SK-N-SH (cell line): ENCODE measurements around the gene KIF6. TPM values are rescaled to one million over a fixed set of nuclear protein-coding genes. Genes with fewer than 3 reads are reported as not detected.

ENCODE experiments used
- CTCF ChIA-PET: fragments of 300-600, 350-600 bp; formaldehyde crosslinking; extraction: SDS; loops from one replicate; lab custom pipeline; 2021; lab: Yijun Ruan, JAX
- POLR2A ChIA-PET: fragments of 350-600 bp; sonication (Branson Sonifier 250); formaldehyde crosslinking; extraction: SDS; loops from one replicate; lab custom pipeline; 2020; ENCODE audit warnings: antibody characterized with exemption, inconsistent platforms; lab: Yijun Ruan, JAX
- DNase-seq: peaks from one replicate; pipeline ENCODE4 v3.0.0; 2012
- H2AFZ ChIP-seq: fragments of 200-600 bp; sonication (generic); 2 replicates; pipeline ENCODE4 v1.8.1; 2016; ENCODE audit warnings: antibody characterized with exemption, mild to moderate bottlenecking, low read depth
- H3F3A ChIP-seq: fragments of 200-600 bp; sonication (generic); replicated peaks from 2 replicates; pipeline ENCODE3; 2016; ENCODE audit warnings: antibody characterized with exemption, mild to moderate bottlenecking; ENCODE audit not compliant: insufficient read depth
- H3K27ac ChIP-seq, 2 experiments: fragments of 200-500 bp in 1 of 2; fragments of 200-600 bp in 1 of 2; sonication (Bioruptor generic) in 1 of 2; sonication (generic), shearing (Covaris generic) in 1 of 2; 2 replicates each; pipeline versions ENCODE4 v1.5.1 to v1.6.1; 2014 to 2016; ENCODE audit warnings: low read depth in 2 of 2, inconsistent platforms in 1 of 2, low read length in 1 of 2, mild to moderate bottlenecking in 1 of 2, mixed read lengths in 1 of 2
- H3K27me3 ChIP-seq: fragments of 200-600 bp; sonication (generic), shearing (Covaris generic); 2 replicates; pipeline ENCODE4 v1.6.1; 2016; ENCODE audit warnings: mixed run types; ENCODE audit not compliant: insufficient read depth
- H3K36me3 ChIP-seq, 2 experiments: fragments of 200-500 bp in 1 of 2; fragments of 200-600 bp in 1 of 2; sonication (Bioruptor generic) in 1 of 2; sonication (generic) in 1 of 2; replicated peaks in 1 of 2; 2 replicates each; pipeline versions ENCODE3 to v1.5.1; 2014 to 2016; ENCODE audit warnings: low read length in 1 of 2, mild to moderate bottlenecking in 1 of 2; ENCODE audit not compliant: insufficient read depth in 2 of 2, control insufficient read depth in 1 of 2
- H3K4me1 ChIP-seq, 2 experiments: fragments of 200-500 bp in 1 of 2; fragments of 200-600 bp in 1 of 2; sonication (Bioruptor generic) in 1 of 2; sonication (generic), shearing (Covaris generic) in 1 of 2; 2 replicates each; pipeline versions ENCODE4 v1.5.1 to v1.6.1; 2014 to 2016; ENCODE audit warnings: low read depth in 1 of 2, low read length in 1 of 2, mixed run types in 1 of 2; ENCODE audit not compliant: insufficient read depth in 2 of 2, control insufficient read depth in 1 of 2
- H3K4me2 ChIP-seq: fragments of 200-600 bp; sonication (generic), shearing (Covaris generic); 2 replicates; pipeline ENCODE4 v1.6.1; 2017; ENCODE audit warnings: mixed run types
- H3K4me3 ChIP-seq, 2 experiments: fragments of 200-500 bp in 1 of 2; fragments of 200-600 bp in 1 of 2; sonication (Bioruptor generic) in 1 of 2; sonication (generic), shearing (Covaris generic) in 1 of 2; 2 replicates each; pipeline versions ENCODE4 v1.5.1 to v1.8.1; 2014 to 2016; ENCODE audit warnings: low read depth in 2 of 2, inconsistent platforms in 1 of 2, low read length in 1 of 2, mild to moderate bottlenecking in 1 of 2, mixed read lengths in 1 of 2, moderate library complexity in 1 of 2
- H3K79me2 ChIP-seq: fragments of 200-600 bp; sonication (generic); 2 replicates; pipeline ENCODE4 v1.8.1; 2017; ENCODE audit warnings: mild to moderate bottlenecking; ENCODE audit not compliant: insufficient read depth
- H3K9ac ChIP-seq: fragments of 200-600 bp; sonication (generic); 2 replicates; pipeline ENCODE4 v1.6.1; 2017; ENCODE audit warnings: mixed run types
- H3K9me2 ChIP-seq: fragments of 200-600 bp; sonication (generic); 2 replicates; pipeline ENCODE4 v1.6.1; 2017; ENCODE audit warnings: mixed run types
- H3K9me3 ChIP-seq: fragments of 200-600 bp; sonication (generic); 2 replicates; pipeline ENCODE4 v1.6.1; 2017; ENCODE audit warnings: mixed run types, mild to moderate bottlenecking, moderate library complexity
- H4K20me1 ChIP-seq: fragments of 200-600 bp; sonication (generic); 2 replicates; pipeline ENCODE4 v1.6.1; 2017; ENCODE audit warnings: mild to moderate bottlenecking, mixed run types; ENCODE audit not compliant: insufficient read depth
- CTCF ChIP-seq: fragments of 200-600 bp; sonication (generic); IDR thresholded peaks from 2 replicates; pipeline ENCODE4 v1.6.1; 2017; ENCODE audit warnings: antibody characterized with exemption, mild to moderate bottlenecking, moderate library complexity
- EP300 ChIP-seq, 2 experiments: IDR thresholded peaks; 2 replicates each; pipeline versions ENCODE4 v1.4.0 to v1.6.1; 2012; ENCODE audit warnings: borderline replicate concordance in 1 of 2, low read depth in 1 of 2, low read length in 1 of 2
- EZH2phosphoT487 ChIP-seq: fragments of 200-600 bp; sonication (generic); IDR thresholded peaks from 2 replicates; pipeline ENCODE4 v1.6.1; 2017; ENCODE audit warnings: low read depth, mixed run types, mild to moderate bottlenecking, antibody characterized with exemption, moderate library complexity, borderline replicate concordance
- FOSL2 ChIP-seq: IDR thresholded peaks from 2 replicates; pipeline ENCODE4 v1.4.0; 2012; ENCODE audit warnings: low read depth, mild to moderate bottlenecking, moderate library complexity, borderline replicate concordance
- FOXM1 ChIP-seq: IDR thresholded peaks from 2 replicates; pipeline ENCODE4 v1.4.0; 2012; ENCODE audit warnings: low read depth, mild to moderate bottlenecking
- GABPA ChIP-seq: IDR thresholded peaks from 2 replicates; pipeline ENCODE4 v1.4.0; 2012; ENCODE audit warnings: low read depth, mild to moderate bottlenecking
- JUND ChIP-seq: IDR thresholded peaks from 2 replicates; pipeline ENCODE4 v1.4.0; 2012
- MAX ChIP-seq: IDR thresholded peaks from 2 replicates; pipeline ENCODE4 v1.4.0; 2012; ENCODE audit warnings: low read depth
- MXI1 ChIP-seq: IDR thresholded peaks from 2 replicates; pipeline ENCODE4 v1.6.1; 2012; ENCODE audit warnings: mild to moderate bottlenecking, low read depth, low read length, improper control_type of control experiment
- NRF1 ChIP-seq: IDR thresholded peaks from 2 replicates; pipeline ENCODE4 v1.6.1; 2012; ENCODE audit warnings: low read depth, mild to moderate bottlenecking, low read length
- POLR2AphosphoS5 ChIP-seq: IDR thresholded peaks from 2 replicates; pipeline ENCODE4 v1.6.1; 2012; ENCODE audit warnings: low read depth, low read length
- REST ChIP-seq: IDR thresholded peaks from 2 replicates; pipeline ENCODE4 v1.6.1; 2012; ENCODE audit warnings: mild to moderate bottlenecking, low read depth, low read length, moderate library complexity
- SMC3 ChIP-seq: IDR thresholded peaks from 2 replicates; pipeline ENCODE4 v1.6.1; 2012; ENCODE audit warnings: low read depth, low read length, improper control_type of control experiment
- USF1 ChIP-seq: IDR thresholded peaks from 2 replicates; pipeline ENCODE4 v1.4.0; 2012; ENCODE audit warnings: low read depth, borderline replicate concordance
- YY1 ChIP-seq: IDR thresholded peaks from 2 replicates; pipeline ENCODE4 v1.4.0; 2012; ENCODE audit warnings: low read depth, mild to moderate bottlenecking
- ZBTB33 ChIP-seq: IDR thresholded peaks from 2 replicates; pipeline ENCODE4 v1.4.0; 2012; ENCODE audit warnings: low read depth, borderline replicate concordance
- WGBS: methylation state at CpG from one replicate; pipeline ENCODE4 v1.1.6; 2017; ENCODE audit warnings: low lambda C conversion rate; 5-methylcytosine and 5-hydroxymethylcytosine counted together
- polyA plus RNA-seq, 3 experiments: library from polyadenylated mRNA; depleted of rRNA; stranded (reverse); fragments of >200 nt; gene quantifications; 2 replicates each; pipeline ENCODE4 v1.2.3, GENCODE V29; 2012

The KIF6 gene
- polyA plus RNA-seq, 1 of the 3 experiments (the other 2 are of a cell fraction): 0.13 TPM

- TF ChIP-seq CTCF: no peak
- no peak for TF ChIP-seq USF1
- no peak for TF ChIP-seq MAX
- no peak for TF ChIP-seq FOXM1
- no peak for TF ChIP-seq JUND
- no peak for TF ChIP-seq EZH2phosphoT487
Observed at GRCh38 chr6:39669207-39669972, 55.8 kb downstream of the KIF6 start (continued).

- H3K79me2 ChIP-seq: no peaks in the 10 kb centered on the region
- H3K27ac ChIP-seq: no peak overlapping the region
- ChIA-PET CTCF (interaction anchor here (1.1 kb wide), 1 partner anchor 125 kb away, joined by 3 read pairs; no protein-coding TSS in a partner anchor), POLR2A (no interaction called here)
- no peaks in the 10 kb centered on the region for H3K4me1 ChIP-seq
- no peak overlapping the region for H3K4me3 ChIP-seq
- no peaks in the 10 kb centered on the region for H3K9me3 ChIP-seq
- DNase-seq: no peak
- H4K20me1 ChIP-seq: no peaks in the 10 kb centered on the region
- H3F3A ChIP-seq: no peaks in the 10 kb centered on the region
- WGBS: 55% methylated on average over 9 of the region's 9 CpGs
- H2AFZ ChIP-seq: no peak overlapping the region
- H3K36me3 ChIP-seq: no peaks in the 10 kb centered on the region
- H3K4me2 ChIP-seq: no peak overlapping the region
- H3K9ac ChIP-seq: no peak overlapping the region
- no peaks in the 10 kb centered on the region for H3K9me2 ChIP-seq
- H3K27me3 ChIP-seq: no peaks in the 10 kb centered on the region
- TF ChIP-seq POLR2AphosphoS5 (no peak), NRF1 (no peak), SMC3 (no peak), MXI1 (no peak), YY1 (no peak), FOSL2 (no peak), GABPA (no peak), JUND (no peak), EZH2phosphoT487 (no peak), MAX (no peak), REST (no peak), EP300 (IDR thresholded peaks at IDR 0.05; ENCODE audit: borderline replicate concordance in 1 of 2, low read depth in 1 of 2, low read length in 1 of 2) (no peak), ZBTB33 (no peak), CTCF (no peak)
Observed at GRCh38 chr6:39666706-39667489, 58.3 kb downstream of the KIF6 start.
